T47D (cell line): ENCODE data around the gene AUTS2.

Experiments
- DNase-seq, 2 experiments: peaks; one replicate each; pipeline versions ENCODE4 v3.0.0 to v3.0.0-alpha.2; 2011 to 2012; ENCODE audit warnings: low read depth in 1 of 2, low spot score in 1 of 2
- JUND ChIP-seq: IDR thresholded peaks from 2 replicates; pipeline ENCODE4 v1.6.1; 2012; ENCODE audit warnings: low read depth
- in situ Hi-C: cut with HindIII; loops from 2 replicates; pipeline ENCODE4 v1.10.0; 2016; ENCODE audit warnings: low sequenced_read_pairs, low pct_unique_long_range_greater_than_20kb

The AUTS2 gene

GRCh38 chr7:70542750-70543376, 944.6 kb downstream of the AUTS2 start:
- DNase-seq = no peak
- TF ChIP-seq JUND = no peak
- in situ Hi-C loops = no loop called here

- in situ Hi-C loops = no loop called here
- DNase-seq = no peak
- no peak for TF ChIP-seq JUND
Observed at GRCh38 chr7:70544016-70544415, 945.7 kb downstream of the AUTS2 start.

- in situ Hi-C loops = no loop called here
- TF ChIP-seq JUND = no peak
- DNase-seq = no peak
Observed at GRCh38 chr7:70545214-70545613, 946.9 kb downstream of the AUTS2 start.

DNA sequence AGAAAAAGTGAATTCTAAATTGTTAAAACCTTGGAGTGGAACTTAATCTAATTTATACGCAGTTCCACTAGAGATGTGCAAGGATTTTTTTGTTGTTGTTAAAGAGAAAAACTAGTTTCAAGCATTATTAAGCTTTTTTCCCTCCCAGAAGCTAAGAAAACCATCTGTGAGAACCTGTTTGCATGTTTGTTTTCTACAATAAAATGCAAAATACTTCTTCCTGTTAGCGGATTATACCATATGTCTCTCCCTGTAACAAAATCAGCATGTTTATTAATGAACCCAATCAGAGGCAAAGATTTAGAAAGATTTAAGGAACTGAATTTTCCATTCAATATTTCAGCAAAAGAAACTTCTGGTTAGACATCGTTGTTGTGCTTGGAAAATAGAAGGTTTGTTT, 953.9 kb downstream of the AUTS2 start:
- no peak for DNase-seq
- in situ Hi-C loops = no loop called here
- TF ChIP-seq JUND = no peak

DNA sequence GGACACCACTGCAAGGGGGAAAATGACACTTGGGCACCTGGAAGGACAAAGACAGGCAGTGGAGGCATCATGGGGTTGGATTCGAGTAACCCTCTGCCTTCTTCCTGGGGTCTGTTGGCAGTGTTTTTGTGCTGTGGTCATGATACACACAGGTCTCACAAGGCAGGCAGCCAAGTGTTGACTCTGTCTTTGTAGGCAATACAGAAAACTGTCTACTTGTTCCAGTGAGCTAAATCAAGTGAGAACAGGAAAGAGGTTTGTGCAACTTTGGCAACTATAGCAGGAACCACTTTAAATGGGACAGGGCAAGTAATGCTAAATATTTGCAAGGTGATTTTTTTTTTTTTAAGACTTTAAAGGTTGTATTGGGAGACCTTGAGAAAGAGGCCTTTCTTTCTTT, 955.1 kb downstream of the AUTS2 start:
- in situ Hi-C loops = no loop called here
- no peak for TF ChIP-seq JUND
- no peak for DNase-seq

- DNase-seq = no peak
- no peak for TF ChIP-seq JUND
- in situ Hi-C loops = no loop called here
Observed at GRCh38 chr7:70554646-70555045, 956.4 kb downstream of the AUTS2 start.

GRCh38 chr7:70556761-70557160, 958.5 kb downstream of the AUTS2 start:
- DNase-seq = no peak
- no peak for TF ChIP-seq JUND
- in situ Hi-C loops = no loop called here

DNA sequence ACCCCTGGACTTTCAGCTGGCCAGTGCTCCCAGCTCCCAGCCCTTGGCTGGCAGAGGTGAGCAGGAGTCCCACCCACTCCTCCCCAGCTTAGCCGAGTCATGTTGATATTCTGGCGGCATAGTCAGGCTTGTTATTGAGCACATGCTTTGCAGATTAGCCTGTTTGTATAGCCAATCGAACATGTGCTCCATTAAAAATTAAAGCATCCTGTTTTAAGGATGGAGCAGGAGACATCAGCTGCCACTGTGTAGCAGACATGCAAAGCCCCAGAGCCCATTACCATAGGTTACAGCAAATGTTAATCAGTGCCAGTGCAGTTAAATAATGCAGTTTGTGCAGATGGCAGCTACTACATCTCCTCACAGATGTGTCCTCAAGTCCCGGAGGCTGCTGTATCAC, 959.1 kb downstream of the AUTS2 start:
- no peak for TF ChIP-seq JUND
- in situ Hi-C loops = no loop called here
- DNase-seq = no peak

DNA sequence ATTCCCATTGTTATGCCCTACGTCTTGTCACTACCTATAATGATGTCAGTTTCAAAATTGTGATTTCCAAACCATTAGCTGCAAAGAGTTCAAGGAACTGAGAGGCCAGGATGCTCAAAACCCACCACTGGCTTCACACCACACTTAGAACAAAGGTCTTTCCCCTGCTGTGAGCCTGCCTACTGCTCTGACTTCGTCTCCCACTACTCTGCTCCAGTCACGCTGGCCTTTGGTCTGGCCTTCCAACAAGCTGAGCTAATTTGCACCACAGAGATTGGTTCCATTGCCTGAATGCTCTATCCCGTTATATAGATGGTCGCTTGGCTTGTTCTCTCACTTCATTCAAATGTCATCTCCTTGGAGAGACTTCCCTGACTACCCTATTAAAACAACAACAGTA, 961.5 kb downstream of the AUTS2 start:
- DNase-seq = no peak
- in situ Hi-C loops = no loop called here
- no peak for TF ChIP-seq JUND

DNA sequence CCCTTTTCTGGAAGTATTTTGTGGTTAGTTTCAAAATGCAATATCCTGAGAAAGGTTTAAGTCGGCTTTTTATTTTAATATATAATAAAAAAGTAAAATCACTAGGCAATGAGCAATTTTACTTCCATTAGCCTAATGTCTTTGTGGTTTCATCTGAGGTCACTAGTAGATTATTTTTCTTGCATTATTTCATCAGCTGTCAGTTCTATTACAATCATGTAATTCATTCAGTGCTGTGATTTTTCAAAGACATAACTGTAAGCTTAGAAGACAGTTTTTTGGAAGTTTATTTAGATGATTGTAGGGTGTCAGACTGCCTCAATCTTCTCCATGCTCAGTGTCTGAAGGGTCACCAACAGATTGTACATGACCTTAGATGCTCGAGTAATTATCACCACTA, 965.7 kb downstream of the AUTS2 start:
- TF ChIP-seq JUND = no peak
- no peak for DNase-seq
- in situ Hi-C loops = no loop called here

GRCh38 chr7:70565721-70566370, 967.6 kb downstream of the AUTS2 start:
- DNase-seq = peak in 1 of 2 experiments; percentile 32
- no peak; the same call in 1 of the 2 replicates for TF ChIP-seq JUND
- in situ Hi-C loops = no loop called here

DNA sequence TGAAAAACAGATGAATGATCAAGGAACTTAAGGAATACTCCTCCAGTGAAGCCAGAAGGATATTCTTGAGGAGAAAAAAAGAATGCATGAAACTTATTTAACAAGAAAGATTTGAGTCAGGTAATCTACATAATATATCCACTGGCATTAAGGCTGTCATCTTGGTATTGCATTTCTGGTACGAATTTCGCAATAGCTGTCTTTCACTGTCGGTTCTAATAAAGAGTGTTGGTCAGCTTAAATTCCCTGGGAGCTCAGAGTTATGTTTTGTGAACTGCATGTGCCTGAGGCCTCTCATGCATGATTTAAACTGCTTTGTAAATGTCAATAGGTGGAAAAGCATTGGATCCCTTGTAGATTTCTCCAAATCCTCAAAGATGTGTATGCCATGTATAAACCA, 968.4 kb downstream of the AUTS2 start:
- in situ Hi-C loops = no loop called here
- DNase-seq = peak in 1 of 2 experiments; percentile 46
- no peak for TF ChIP-seq JUND

DNA sequence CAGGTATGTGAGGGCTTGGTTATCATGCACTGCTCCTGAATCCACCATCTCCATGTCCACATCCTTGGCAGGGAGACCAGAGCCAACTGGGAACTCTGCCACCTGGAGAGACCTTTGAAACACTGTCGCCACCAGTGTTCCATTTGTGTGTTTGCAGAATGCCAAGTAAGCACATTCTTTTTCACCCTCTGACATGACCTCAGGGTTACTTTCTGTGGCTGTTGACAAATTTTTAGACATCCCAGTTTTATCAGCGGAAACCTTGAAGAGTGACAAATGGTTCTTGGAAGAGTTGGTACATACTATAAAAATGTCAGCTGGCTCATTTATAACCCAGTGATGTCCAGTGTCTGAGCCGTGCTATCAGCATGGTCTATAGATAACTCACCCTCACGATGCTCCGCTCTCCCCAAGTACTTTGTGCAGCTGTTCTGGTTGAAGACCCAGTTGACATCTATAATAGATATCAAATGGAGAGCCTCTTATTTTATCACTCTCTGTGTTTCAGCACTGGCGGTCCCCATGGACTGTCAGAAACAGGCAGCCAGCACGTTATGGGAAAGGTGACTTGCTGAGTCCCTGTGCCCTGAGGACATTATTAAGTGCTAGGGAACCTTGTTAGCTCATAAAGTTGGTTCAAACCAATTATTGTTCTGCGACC, 970.5 kb downstream of the AUTS2 start:
- no peak for TF ChIP-seq JUND
- in situ Hi-C loops = no loop called here
- DNase-seq = peak in 1 of 2 experiments; percentile 33
